Stimulated activated CD8-positive, alpha-beta memory T cell treated with anti-CD3 and anti-CD28 coated beads, Interleukin-7, amount 100 ng/mL, for 24 hours (primary cell): Measurements from ENCODE around the gene RERG.

Source experiments
- DNase-seq: peaks from one replicate; pipeline ENCODE4 v3.0.0-alpha.2; 2020; ENCODE audit warnings: low read depth

Gene RERG

DNA sequence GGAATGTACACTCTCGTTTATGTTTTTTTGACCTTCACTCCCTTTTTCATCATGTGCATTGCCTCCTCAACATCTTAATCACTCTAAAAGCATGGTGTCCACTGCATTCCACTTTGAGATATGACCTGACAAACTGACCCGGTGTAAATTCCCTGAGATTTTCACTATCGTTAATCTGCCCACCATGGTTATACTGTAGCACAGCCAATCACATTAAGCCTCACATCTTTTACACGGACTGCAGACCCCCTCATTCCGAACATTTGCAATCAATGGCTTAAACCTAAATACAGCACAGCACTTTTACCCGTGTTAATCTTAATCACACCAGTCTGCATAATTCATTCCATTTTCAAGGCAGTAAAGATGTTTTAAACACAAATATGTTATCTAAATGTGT is 2.4 kb downstream of the RERG start:
- no peak for DNase-seq

DNA sequence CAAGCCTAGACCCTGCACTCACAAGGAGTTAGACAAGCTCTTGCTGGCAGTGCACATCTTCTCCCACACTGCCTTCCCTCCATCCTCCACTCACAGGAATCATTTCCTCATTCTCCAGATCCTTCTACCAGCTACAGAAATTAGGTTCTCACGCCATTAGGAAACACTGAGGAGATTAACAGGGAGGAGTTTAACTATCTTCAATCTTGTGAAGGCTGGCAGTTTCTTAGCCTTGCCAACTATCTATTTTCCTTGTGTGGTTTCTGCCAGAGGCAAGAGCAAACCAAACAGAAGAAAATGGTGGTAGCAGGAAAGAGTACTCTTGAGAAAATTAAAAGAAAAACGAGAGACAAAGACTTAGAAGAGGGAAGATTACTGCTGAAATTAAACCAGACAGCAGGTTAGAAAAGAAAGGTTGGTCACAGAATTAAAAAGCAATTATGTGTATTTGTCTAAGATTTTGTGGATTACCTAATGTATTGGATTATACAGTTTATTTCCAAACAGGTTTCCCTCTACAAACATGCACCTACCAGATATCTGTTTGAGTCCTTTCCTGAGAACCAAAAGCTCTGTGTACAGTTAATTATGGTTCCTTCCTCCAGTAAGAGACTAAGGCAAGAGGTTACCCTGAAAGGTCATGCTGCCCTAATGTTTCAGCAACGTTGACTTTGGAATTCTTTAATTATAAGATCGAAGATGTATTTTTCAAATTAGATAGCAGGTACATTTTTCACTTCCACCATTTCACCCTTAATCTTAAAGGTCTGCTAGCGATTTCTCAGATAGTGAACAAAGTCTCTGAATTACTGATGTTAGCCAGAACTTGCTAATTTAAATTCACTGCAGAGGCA is 5.0 kb downstream of the RERG start:
- no peak for DNase-seq

DNA sequence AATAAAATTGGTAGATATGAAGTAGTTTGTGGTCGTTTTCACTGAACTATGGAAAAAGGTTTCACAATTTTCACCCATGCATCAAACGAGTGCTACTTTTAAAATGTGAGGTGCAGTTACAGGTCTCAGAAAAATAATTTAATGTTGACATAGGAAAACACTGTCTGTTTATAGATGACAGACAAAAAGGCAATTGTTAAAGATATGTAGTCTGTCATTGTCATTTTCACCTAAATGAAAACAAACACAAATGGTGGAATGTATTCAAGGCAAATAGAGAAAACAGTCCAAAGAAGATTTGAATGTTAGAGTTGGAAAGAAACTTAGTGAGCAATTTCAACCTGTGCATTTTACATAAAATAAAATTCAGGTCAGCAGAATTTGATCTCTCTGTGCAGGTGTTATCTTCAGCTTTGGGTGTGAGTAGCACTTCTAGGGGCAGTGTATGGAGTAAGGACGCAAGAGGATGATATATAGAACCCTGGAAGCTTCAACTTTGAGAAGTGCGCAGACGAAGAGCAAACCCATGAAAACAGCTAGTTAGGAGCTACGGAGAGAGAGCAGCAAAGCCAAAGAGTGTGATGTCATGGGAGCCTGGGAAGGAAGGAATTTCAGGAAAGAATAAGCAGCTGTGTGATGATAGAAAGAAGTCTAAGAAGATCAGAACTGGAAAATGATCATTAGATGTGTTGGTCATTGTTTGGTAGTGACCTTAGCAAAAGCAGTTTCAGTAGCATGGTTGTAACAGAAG is 6.2 kb downstream of the RERG start:
- DNase-seq, result no peak

DNA sequence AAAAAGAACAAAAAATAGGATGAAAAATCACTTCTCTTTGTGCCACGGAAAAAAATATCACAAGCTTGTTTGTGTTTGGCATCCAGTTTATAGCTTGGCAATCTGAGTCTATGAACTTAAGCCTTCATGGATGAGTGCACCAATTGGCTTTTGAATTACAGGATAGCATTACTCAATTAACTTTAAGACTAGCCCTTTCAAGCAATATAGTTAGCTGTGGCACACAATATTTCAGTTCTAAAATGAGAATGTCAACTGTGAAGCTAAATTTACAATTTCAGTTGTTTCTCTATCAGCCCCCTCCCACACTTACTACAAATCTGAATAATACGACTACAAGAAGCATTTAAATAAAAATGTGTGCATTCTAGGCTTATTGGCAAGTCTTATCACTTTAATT is 8.3 kb downstream of the RERG start:
- DNase-seq, result no peak

DNA sequence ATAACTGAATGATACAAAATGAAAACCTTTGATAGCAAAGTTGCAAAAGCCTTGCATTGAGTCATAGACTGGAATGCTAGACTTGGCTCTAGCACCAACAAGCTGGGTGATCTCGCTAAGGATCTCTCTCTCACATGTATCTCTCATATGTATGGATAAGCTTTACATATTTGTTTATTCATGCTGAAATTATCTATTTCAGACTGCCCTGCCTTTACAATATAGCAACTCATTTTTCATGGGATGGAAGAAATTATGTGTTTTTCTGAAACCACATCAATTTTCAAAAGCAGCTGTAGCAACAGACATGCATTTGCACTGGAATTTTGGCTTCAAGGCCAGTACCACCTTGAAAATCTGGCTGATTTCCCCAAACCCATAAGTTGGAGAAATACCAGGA is 11.4 kb downstream of the RERG start:
- DNase-seq, result no peak

DNA sequence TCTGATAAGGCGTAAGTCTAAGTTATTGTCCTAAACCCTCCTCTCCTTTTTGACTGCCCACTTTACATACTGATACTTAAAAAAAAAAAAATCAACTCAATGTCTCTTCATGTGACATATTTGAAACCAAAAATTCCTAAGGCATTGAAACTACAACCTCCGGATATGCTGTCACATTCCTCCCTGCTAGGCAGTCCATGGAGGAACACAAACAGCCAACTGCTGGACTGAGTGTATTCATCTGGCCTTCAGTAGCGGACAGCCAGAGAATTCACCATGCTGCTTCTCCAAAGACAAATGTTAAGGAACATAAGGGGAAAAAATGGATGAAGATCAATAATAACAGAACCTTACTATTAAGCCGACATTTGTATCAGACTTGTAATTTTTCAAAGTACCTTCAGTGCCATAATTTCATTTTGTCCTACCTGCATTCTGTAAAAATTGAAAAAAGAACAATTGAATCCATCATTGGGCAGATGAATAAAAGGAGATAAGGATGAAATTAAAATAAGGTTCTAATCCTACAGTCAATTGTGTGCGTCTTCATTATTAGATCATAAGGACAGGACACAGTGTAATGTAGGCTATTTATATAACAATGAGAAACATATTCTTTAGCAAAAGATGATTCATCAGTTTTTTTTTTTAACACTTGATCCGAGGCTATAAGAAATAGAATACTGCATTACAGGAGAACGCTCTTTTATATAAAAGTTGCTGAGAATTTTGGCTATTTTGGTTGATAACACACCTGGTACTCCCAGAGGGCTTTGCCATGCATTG is 12.2 kb downstream of the RERG start:
- DNase-seq, result no peak

DNA sequence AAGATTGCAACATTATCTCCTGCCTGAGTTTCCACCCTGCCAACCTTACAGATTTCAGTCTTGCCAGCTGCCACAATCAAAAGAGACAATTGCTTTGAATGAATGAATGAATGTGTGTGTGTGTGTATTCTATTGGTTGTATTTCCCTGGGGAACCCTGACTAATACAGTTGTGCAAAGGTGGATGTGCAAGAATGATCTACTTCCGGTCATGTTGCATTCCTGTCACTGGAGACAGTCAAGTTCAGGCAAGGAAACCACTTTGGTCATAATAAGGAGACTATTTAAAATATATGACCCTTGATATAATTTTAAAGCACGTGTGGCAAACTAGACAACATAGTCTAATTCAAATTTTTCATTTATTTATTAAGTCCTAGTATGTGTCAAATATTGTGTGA is 13.1 kb downstream of the RERG start:
- no peak for DNase-seq

DNA sequence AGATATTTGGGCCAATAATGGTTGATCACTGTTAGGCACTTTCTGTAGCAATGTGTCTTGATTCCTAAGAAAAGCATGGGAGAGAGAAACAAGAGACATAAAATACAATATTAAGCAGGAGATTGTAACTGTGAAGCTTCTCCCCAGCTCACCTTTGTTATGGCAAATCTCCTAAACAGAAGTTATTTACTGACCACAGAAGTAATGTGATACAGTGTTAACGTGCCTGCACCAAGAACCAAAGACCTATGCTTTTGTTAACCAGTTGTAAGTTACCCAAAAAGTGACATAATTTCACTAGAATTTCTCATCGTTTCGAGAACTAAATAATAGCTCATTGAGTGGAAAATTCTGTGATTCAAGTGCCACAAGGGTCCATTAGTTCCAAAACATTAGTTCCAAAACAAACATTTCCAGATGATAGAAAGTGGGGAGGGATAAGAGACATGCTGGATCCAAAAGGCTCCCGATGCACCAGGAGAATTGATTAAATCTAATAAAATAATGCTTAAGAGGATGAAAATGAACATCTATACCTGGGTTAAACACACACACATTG is 14.3 kb downstream of the RERG start:
- no peak for DNase-seq

DNA sequence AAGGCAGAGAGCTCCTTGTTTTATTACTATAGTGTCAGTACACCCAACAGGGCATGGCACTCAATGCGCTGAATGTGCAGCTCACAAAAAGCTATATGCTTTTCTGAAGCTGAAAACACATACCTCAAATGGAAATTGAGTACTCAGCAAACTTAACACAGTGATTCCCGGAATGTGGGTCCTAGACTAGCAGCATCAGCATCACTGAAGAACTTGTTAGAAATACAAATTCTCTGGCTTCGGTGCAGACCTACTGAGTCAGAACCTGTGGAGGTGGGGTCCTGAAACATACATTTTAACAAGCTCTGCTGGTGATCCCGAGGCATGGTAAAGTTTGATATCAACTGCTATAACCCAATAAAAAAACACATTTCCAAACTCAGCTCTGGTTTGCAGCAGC is 14.9 kb downstream of the RERG start:
- DNase-seq, result no peak

DNA sequence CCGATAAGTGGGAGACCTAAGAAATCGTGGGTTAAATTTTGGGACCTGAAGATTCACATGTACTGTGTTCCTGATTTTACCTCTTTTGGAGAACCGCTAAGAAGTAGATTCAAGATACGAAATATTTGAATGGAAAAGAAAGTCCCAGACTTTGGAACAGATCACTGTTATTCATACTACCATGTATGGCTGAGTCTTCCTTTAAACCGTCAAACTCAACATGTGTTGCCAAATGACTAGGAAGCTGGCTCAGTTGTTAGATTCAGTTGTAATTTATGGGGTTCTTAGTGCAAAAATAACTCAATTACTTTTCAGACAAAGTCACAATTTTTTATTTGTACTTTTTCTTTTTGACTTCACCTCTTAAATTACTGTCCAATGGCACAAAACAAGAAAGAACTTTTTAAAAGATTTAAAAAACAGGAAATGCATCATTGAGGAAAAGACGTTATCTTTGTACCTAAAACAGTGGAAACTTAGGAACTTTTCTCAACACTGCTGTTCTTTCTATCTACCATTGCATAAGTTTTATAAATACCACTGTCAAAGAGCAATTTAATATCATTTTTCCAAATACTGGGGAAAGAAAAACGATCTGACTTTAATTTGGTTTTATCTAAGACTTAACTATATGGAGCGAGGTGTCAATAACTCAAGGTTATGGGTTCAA is 15.7 kb downstream of the RERG start:
- no peak for DNase-seq

DNA sequence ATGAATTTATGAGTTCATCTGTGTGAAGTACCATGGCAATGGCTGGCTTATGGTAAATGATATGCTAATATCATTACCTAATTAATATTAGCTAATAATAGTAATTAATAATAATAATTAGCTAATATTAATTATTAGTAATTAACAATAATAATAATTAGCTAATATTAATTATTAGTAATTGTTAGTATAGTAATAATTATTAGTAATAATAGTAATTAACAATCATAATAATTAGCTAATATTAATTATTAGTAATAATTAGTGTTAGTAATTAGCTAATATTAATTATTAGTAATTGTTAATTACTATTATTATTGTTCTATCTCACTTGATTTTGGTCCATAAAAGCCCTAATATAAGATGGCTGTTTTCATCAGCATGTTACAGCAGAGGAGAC is 19.8 kb downstream of the RERG start:
- no peak for DNase-seq

DNA sequence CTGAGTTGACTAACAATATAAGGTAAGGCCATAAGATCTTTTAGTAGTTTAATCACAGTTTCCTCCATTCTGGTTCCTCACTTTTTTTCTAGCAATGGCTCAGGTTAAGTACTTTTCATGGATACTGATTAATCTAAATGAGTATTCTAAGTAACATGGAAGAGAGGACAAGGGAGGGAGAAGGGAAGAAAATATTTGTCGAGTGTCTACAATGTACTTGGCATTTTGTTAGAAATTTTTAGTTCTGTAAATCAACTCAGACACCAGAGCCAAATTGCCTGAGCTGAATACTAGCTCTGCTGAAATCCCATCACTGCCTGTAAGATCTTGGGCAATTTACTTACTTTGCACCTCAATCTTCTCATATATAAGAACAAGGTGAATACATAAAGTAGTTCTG is 20.2 kb downstream of the RERG start:
- no peak for DNase-seq

DNA sequence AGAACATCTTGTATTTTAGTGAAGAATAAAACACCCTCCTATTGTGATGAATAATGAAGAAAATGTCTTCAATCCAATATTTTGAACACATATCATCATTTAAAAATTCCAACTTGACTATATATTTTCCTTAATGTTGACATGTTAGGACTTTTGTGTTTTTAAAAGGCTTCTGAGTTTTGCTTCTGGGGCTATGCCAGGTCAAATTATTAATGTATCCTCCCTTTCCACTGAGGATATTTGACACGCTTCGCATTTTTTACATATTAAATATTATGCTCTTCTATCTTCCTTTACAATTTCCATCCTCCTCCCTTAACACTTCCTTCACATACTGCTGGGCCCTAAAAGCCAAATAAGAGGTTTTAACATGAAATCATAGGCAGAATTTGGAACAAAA is 20.6 kb downstream of the RERG start:
- DNase-seq, result no peak

DNA sequence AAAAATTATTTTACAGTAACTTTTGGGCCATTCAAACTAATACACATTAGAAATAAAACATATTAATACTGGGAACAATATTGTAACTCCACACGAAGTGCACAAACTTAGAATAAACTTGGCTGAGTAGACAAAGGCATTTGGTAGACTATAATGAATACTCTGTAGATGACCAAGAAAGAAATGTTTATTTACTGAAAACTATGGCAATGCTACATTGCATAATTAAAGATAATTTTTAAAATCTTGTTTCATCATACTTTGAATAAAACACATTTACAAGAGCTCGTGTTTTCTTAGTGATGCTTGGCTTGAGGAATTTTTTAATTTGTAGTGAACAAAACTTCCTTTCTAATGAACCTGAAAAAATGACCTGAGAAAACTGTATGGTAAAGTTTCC is 21.3 kb downstream of the RERG start:
- DNase-seq, result no peak

DNA sequence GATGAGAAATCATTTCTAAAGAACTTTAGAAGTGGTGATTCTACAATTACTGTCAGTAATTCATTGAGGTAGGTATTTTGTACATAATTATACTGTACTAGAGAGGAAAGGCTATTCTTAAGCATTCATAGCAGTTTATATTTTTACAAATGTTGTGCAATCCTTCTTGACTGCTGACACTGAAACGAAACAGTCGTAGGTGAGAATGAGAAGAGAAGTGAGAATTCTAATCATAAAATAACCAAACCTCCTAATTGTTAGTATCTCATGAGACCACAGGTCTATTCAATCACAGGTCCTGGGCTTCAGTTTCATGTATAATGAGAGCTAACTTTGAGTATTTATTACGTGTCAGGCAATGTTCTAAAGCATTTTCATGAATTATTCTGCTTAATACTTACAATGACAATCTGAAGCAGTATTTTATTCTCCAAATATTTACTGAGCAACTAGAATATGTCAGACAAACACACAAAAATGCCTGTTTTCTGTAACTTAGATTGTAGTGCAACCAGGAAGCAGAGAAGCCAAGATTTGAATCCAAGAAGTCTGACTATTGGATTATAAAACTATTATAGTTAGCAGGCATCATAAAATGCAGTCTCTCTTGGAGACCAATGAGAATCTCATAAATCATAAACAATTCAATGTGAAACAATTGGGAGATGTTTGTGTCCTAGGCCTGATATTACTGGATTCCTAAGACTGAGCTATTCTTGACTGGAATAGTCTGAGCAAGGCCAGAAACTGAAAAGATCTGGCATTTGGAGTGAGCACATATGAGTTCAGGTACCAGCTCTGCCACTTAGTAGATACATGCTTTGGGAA is 24.3 kb downstream of the RERG start:
- no peak for DNase-seq

DNA sequence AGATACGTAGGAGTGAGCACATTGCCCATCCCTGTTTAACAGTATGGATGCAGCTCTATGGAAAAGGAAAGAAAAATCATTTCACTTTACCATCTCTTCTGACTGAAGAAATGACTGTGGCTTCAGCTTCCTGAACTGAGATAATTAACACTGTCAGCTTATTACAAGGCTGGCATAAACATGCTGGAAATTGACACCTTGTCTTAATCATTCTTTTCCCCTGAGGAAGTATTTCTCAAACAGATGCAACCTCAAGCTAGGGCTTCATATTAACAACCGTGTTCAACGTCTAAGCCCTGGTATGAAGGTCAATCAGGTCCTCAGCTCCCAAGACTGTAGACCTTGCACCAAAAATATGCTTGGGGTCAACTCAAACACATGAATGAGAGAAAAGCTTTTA is 25.0 kb downstream of the RERG start:
- DNase-seq, result no peak

DNA sequence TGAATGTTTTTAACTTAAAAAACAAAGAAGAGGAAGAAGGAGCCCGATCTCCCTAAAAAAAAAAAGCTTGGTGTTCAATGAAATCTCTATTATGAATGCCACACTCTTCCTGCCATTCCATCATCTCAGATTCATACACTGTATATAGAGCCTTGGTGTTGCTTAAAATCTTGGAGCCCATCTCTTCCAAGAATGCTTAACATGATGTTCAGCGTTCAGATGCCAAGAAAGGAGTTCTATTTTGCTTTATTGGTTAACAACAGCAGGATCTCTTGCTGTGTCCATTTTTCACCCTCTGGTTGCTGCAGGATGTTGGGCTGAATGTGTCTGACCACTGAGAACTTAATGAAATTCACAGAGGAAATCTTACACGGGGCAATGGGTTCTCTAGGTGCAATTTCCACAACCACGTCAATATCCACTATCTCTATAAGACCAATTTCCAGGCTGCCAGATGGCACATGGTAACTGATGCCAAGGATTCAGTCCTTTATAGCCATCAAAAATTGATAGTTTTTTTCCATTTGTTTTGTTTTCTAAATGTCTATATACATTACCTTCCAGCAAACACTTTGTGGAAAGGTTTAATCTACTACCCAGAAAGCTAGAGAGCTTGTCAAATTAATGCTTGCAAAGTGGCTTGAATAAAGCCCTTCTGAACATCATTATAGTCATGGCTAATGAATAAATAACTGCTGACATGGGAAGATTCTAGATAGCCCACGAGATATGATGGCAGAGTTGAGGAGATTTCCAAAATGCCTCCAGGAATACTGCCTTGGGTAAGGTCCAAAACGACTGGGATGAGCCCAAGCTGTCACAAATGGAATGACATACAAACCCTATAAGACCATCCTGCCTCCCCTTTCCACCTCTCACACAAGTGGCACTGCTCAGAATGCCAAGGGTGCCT is 26.5 kb downstream of the RERG start:
- no peak for DNase-seq

DNA sequence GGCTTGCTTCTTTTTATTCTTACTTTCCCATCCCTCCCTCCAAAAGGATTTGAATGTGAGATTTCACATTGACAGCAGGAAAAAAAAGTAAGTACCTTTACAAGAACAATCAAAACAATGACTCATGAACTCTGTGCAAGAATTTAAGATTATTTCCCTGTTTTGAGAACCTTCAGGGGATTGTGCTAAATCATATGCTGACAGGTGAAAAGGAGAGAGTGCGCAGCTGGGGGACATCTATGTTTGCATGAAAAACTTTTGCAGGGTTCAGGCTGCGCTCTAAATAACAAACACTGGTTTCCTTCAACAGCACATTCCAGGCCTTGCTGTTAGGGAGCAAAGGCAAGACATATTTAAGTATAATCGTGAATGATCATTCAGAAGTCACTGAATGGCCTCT is 27.3 kb downstream of the RERG start:
- DNase-seq, result no peak

DNA sequence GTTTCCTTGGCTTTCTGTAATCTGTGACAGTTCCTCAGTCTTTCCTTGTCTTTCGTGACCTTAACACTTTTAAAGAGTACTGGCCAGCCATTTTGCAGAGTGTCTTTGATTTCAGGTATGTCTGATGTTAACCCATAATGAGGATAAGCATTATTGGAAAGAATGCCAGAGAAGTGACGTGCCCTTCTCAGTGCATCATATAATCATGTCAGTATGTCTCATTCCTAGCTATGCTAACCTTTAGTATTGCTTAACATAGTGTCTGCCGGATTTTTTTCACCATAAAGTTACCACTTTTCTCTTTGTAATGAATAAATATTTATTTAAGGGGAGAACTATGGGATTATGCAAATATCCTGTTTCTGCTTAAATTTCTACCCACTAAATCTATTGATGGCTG is 28.5 kb downstream of the RERG start:
- no peak for DNase-seq

DNA sequence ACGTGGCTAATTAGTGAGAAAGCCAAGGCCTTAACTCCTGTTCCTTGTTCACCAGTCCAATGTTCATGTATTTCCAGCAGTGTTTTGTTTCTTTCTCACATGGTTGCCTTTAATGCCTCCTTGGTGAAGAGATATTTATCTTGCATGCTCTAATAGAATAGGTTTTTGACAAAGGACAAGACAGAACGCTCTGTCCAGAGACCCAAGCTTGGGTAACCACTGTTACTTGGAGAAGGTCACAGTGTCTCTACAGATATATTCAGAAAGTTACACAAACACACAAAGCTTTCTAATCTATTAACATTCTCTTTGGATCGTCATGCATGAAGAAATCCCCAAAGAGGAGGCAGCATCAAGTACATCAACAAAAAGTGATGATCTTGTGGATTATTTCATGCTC is 33.1 kb downstream of the RERG start:
- no peak for DNase-seq
